OCI-LY3 (cell line): Measurements from ENCODE around the gene C6orf118.

Source experiments
- H2AFZ ChIP-seq: fragments of 200-600, 300-600 bp; shearing (Covaris generic); 2 replicates; pipeline ENCODE4 v1.6.0; 2014; ENCODE audit warnings: antibody characterized with exemption, low read depth, low read length
- H3K27ac ChIP-seq: fragments of 200-600, 300-600 bp; sonication (generic); 2 replicates; pipeline ENCODE4 v1.5.1; 2014; ENCODE audit warnings: mild to moderate bottlenecking, low read length, moderate library complexity, mixed read lengths
- H3K27me3 ChIP-seq: fragments of 200-600, 300-600 bp; sonication (generic); 2 replicates; pipeline ENCODE4 v1.6.1; 2014; ENCODE audit warnings: low read depth, low read length, mixed read lengths
- H3K36me3 ChIP-seq: fragments of 200-600, 300-600 bp; sonication (generic); replicated peaks from 2 replicates; pipeline ENCODE3; 2014; ENCODE audit warnings: low read depth, low read length, mixed read lengths
- H3K4me1 ChIP-seq: fragments of 300-600, 200-600 bp; sonication (generic); 2 replicates; pipeline ENCODE4 v1.6.1; 2014; ENCODE audit warnings: low read length, mixed read lengths
- H3K4me2 ChIP-seq: fragments of 200-600, 300-600 bp; sonication (generic); 2 replicates; pipeline ENCODE4 v1.6.1; 2014; ENCODE audit warnings: low read length, mixed read lengths
- H3K4me3 ChIP-seq: fragments of 300-600, 200-600 bp; sonication (generic); 2 replicates; pipeline ENCODE4 v1.5.1; 2014; ENCODE audit warnings: antibody characterized with exemption, mild to moderate bottlenecking, low read length, moderate library complexity
- H3K79me2 ChIP-seq: fragments of 300-600, 200-600 bp; shearing (Covaris generic); 2 replicates; pipeline ENCODE4 v1.6.1; 2014; ENCODE audit warnings: mild to moderate bottlenecking, low read length, mixed read lengths
- H3K9ac ChIP-seq: fragments of 300-600, 200-600 bp; shearing (Covaris generic); 2 replicates; pipeline ENCODE4 v1.6.0; 2014; ENCODE audit warnings: mild to moderate bottlenecking, low read length, moderate library complexity
- H3K9me3 ChIP-seq: fragments of 200-600, 300-600 bp; shearing (Covaris generic); 2 replicates; pipeline ENCODE4 v1.6.1; 2014; ENCODE audit warnings: low read length, mixed read lengths; ENCODE audit not compliant: insufficient read depth
- H4K20me1 ChIP-seq: fragments of 200-600, 300-600 bp; sonication (generic); 2 replicates; pipeline ENCODE4 v1.6.1; 2016; ENCODE audit warnings: low read length, mixed read lengths; ENCODE audit not compliant: insufficient read depth
- CTCF ChIP-seq: fragments of 200-600, 300-600 bp; sonication (generic); IDR thresholded peaks from 2 replicates; pipeline ENCODE4 v1.5.1; 2014; ENCODE audit warnings: antibody characterized with exemption, low read length, low read depth
- EZH2phosphoT487 ChIP-seq: fragments of 200-600 bp; shearing (Covaris generic); IDR thresholded peaks from 2 replicates; pipeline ENCODE4 v1.6.1; 2018; ENCODE audit warnings: antibody characterized with exemption, mixed run types, low read depth

C6orf118 gene

GRCh38 chr6:165292657-165293056 lies 16.7 kb downstream of the C6orf118 start:
- Histone ChIP-seq H3K9me3 (no peaks in the 10 kb centered on the region), H4K20me1 (no peaks in the 10 kb centered on the region), H3K27ac (no peak overlapping the region), H3K9ac (no peak overlapping the region), H3K79me2 (no peaks in the 10 kb centered on the region), H3K4me3 (no peak overlapping the region), H3K4me1 (no peaks in the 10 kb centered on the region), H3K36me3 (no peaks in the 10 kb centered on the region), H2AFZ (no peak overlapping the region), H3K4me2 (no peak overlapping the region), H3K27me3 (no peaks in the 10 kb centered on the region)
- TF ChIP-seq EZH2phosphoT487, result no peak
- no peak for TF ChIP-seq CTCF

GRCh38 chr6:165274611-165275010 lies 34.8 kb downstream of the C6orf118 start:
- Histone ChIP-seq H3K4me2 (no peak overlapping the region), H3K27ac (no peak overlapping the region), H3K9ac (no peak overlapping the region), H2AFZ (no peak overlapping the region), H4K20me1 (no peaks in the 10 kb centered on the region), H3K27me3 (no peaks in the 10 kb centered on the region), H3K36me3 (no peaks in the 10 kb centered on the region), H3K79me2 (no peaks in the 10 kb centered on the region), H3K9me3 (no peaks in the 10 kb centered on the region), H3K4me1 (no peaks in the 10 kb centered on the region), H3K4me3 (no peak overlapping the region)
- TF ChIP-seq CTCF (no peak), EZH2phosphoT487 (no peak)

- Histone ChIP-seq H2AFZ (no peak overlapping the region), H4K20me1 (no peaks in the 10 kb centered on the region), H3K27me3 (no peaks in the 10 kb centered on the region), H3K79me2 (no peaks in the 10 kb centered on the region), H3K4me3 (no peak overlapping the region), H3K27ac (no peak overlapping the region), H3K4me2 (no peak overlapping the region), H3K9ac (no peak overlapping the region), H3K9me3 (no peaks in the 10 kb centered on the region), H3K4me1 (no peaks in the 10 kb centered on the region), H3K36me3 (no peaks in the 10 kb centered on the region)
- no peak for TF ChIP-seq EZH2phosphoT487
These were observed 36.8 kb downstream of the C6orf118 start for GRCh38 chr6:165272585-165272984.

- no peaks in the 10 kb centered on the region for H3K27me3 ChIP-seq
- H3K9me3 ChIP-seq, result no peaks in the 10 kb centered on the region
- no peak overlapping the region for H3K4me2 ChIP-seq
- H3K9ac ChIP-seq, result no peak overlapping the region
- H4K20me1 ChIP-seq, result no peaks in the 10 kb centered on the region
- no peaks in the 10 kb centered on the region for H3K36me3 ChIP-seq
- no peak overlapping the region for H2AFZ ChIP-seq
- no peak overlapping the region for H3K4me3 ChIP-seq
- no peaks in the 10 kb centered on the region for H3K79me2 ChIP-seq
- no peaks in the 10 kb centered on the region for H3K4me1 ChIP-seq
- TF ChIP-seq CTCF (no peak), EZH2phosphoT487 (no peak)
- H3K27ac ChIP-seq, result no peak overlapping the region
These were observed 40.4 kb downstream of the C6orf118 start for GRCh38 chr6:165268987-165269386.

- H3K4me3 ChIP-seq, result no peak overlapping the region
- H3K4me1 ChIP-seq, result no peaks in the 10 kb centered on the region
- no peak overlapping the region for H3K4me2 ChIP-seq
- H3K9ac ChIP-seq, result no peak overlapping the region
- no peaks in the 10 kb centered on the region for H3K36me3 ChIP-seq
- H2AFZ ChIP-seq, result no peak overlapping the region
- H4K20me1 ChIP-seq, result no peaks in the 10 kb centered on the region
- no peak for TF ChIP-seq EZH2phosphoT487
- TF ChIP-seq CTCF, result no peak
- no peaks in the 10 kb centered on the region for H3K27me3 ChIP-seq
- H3K27ac ChIP-seq, result no peak overlapping the region
- H3K9me3 ChIP-seq, result no peaks in the 10 kb centered on the region
- H3K79me2 ChIP-seq, result no peaks in the 10 kb centered on the region
These were observed 42.8 kb downstream of the C6orf118 start for GRCh38 chr6:165266621-165267020.
